Measurements from ENCODE around the gene FOXL1.

DNA sequence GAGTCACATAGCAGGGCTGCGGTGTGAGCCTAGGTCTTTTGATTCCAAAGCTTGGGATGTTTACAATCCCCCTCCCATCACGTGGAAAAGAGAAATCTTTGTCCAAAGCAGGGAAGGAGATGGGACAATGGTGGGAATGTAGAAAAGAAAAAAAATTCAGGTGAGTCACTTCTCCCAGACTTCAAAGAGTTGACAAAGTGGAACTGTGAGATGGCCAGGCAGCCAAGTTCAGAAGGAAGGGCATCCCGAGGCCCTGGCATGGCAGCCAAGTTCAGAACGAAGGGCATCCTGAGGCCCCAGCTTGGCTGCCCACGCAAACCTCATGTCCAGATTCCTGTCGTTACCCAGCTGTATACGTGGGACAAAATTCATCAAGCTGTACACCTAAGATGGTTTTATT is 47.5 kb downstream of the FOXL1 start:
- TF ChIP-seq CTCF (IDR thresholded peaks at IDR 0.05 in 8 of 11, conservative IDR thresholded peaks at IDR 0.05 in 3 of 11), result no peak
- TF ChIP-seq POLR2A (IDR thresholded peaks at IDR 0.05), result no peak
